HCT116 (cell line): ENCODE data around the gene CYSRT1.

Experiments
- CEBPB ChIP-seq: IDR thresholded peaks from 2 replicates; pipeline ENCODE4 v1.6.1; 2012; ENCODE audit warnings: low read depth
- EZH2 ChIP-seq: fragments of 200-600 bp; sonication (generic); IDR thresholded peaks from 2 replicates; pipeline ENCODE4 v1.6.1; 2017; ENCODE audit warnings: antibody characterized with exemption, mixed run types
- JUND ChIP-seq: IDR thresholded peaks from 2 replicates; pipeline ENCODE4 v1.6.1; 2012
- POLR2A ChIP-seq: IDR thresholded peaks from 2 replicates; pipeline ENCODE4 v1.7.0; 2011; ENCODE audit warnings: borderline replicate concordance; ENCODE audit not compliant: insufficient read depth, insufficient read length; ENCODE audit errors: extremely low read depth
- POLR2AphosphoS5 ChIP-seq: IDR thresholded peaks from 2 replicates; pipeline ENCODE4 v1.6.1; 2011; ENCODE audit warnings: mild to moderate bottlenecking, low read depth, low read length, moderate library complexity
- RAD21 ChIP-seq: IDR thresholded peaks from 2 replicates; pipeline ENCODE4 v1.6.1; 2012; ENCODE audit warnings: low read depth, mild to moderate bottlenecking
- SP1 ChIP-seq: IDR thresholded peaks from 2 replicates; pipeline ENCODE4 v1.6.1; 2012; ENCODE audit warnings: low read depth
- TCF7L2 ChIP-seq: IDR thresholded peaks from 2 replicates; pipeline ENCODE4 v1.7.0; 2011; ENCODE audit warnings: borderline replicate concordance, inconsistent platforms; ENCODE audit not compliant: insufficient read depth, insufficient read length; ENCODE audit errors: extremely low read depth
- ZNF274 ChIP-seq: fragments of 200-500 bp; sonication (Bioruptor generic); IDR thresholded peaks from 2 replicates; pipeline ENCODE4 v1.6.1; 2014; ENCODE audit warnings: mild to moderate bottlenecking, low read depth, low read length, inconsistent platforms
- TF ChIP-seq, protein P1 (sequence below), 3 experiments: fragments of 200-600 bp in 1 of 3; sonication (generic) in 1 of 3; IDR thresholded peaks in 2 of 3; conservative IDR thresholded peaks in 1 of 3; 2 replicates each; pipeline ENCODE4 v1.5.1; 2012 to 2017; ENCODE audit warnings: low read depth in 2 of 3, low read length in 2 of 3, antibody characterized with exemption in 1 of 3, borderline replicate concordance in 1 of 3, control low read depth in 1 of 3, mild to moderate bottlenecking in 1 of 3, mixed read lengths in 1 of 3, mixed run types in 1 of 3, moderate library complexity in 1 of 3; ENCODE audit not compliant: insufficient read depth in 1 of 3
- TF ChIP-seq, protein P2 (sequence below): IDR thresholded peaks from 2 replicates; pipeline ENCODE4 v1.6.1; 2012; ENCODE audit warnings: low read depth

DNA sequence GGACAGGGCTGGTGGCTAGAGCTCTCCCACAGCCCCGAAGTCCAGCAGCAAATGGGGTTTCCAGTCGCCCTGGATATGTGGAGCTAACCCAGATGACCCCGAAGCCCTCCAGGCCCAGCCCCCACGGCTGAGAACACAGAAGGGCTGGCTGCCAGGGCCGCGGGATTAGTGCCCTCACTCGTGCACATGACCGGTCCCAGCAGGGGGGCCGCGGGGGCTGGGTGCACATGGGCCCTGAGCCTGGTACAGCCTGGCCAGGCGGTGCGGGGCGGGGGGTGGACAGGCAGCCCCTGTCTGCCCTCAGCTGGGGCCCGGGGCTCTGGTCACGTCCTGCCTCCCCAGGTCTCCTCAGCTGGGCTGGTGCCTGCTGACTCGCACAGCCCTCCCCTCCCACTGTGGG is 30.6 kb upstream of the CYSRT1 start:
- TF ChIP-seq TCF7L2 (no peak), JUND (no peak), EZH2 (no peak), RAD21 (no peak), POLR2AphosphoS5 (no peak), POLR2A (no peak), ZNF274 (no peak), CEBPB (no peak), SP1 (no peak)
- TF ChIP-seq, protein P1, sequence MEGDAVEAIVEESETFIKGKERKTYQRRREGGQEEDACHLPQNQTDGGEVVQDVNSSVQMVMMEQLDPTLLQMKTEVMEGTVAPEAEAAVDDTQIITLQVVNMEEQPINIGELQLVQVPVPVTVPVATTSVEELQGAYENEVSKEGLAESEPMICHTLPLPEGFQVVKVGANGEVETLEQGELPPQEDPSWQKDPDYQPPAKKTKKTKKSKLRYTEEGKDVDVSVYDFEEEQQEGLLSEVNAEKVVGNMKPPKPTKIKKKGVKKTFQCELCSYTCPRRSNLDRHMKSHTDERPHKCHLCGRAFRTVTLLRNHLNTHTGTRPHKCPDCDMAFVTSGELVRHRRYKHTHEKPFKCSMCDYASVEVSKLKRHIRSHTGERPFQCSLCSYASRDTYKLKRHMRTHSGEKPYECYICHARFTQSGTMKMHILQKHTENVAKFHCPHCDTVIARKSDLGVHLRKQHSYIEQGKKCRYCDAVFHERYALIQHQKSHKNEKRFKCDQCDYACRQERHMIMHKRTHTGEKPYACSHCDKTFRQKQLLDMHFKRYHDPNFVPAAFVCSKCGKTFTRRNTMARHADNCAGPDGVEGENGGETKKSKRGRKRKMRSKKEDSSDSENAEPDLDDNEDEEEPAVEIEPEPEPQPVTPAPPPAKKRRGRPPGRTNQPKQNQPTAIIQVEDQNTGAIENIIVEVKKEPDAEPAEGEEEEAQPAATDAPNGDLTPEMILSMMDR (IDR thresholded peaks at IDR 0.05 in 2 of 3, conservative IDR thresholded peaks at IDR 0.05 in 1 of 3; ENCODE audit: borderline replicate concordance in 1 of 3, insufficient read depth in 1 of 3, low read depth in 2 of 3, low read length in 2 of 3): no peak
- TF ChIP-seq, protein P2, sequence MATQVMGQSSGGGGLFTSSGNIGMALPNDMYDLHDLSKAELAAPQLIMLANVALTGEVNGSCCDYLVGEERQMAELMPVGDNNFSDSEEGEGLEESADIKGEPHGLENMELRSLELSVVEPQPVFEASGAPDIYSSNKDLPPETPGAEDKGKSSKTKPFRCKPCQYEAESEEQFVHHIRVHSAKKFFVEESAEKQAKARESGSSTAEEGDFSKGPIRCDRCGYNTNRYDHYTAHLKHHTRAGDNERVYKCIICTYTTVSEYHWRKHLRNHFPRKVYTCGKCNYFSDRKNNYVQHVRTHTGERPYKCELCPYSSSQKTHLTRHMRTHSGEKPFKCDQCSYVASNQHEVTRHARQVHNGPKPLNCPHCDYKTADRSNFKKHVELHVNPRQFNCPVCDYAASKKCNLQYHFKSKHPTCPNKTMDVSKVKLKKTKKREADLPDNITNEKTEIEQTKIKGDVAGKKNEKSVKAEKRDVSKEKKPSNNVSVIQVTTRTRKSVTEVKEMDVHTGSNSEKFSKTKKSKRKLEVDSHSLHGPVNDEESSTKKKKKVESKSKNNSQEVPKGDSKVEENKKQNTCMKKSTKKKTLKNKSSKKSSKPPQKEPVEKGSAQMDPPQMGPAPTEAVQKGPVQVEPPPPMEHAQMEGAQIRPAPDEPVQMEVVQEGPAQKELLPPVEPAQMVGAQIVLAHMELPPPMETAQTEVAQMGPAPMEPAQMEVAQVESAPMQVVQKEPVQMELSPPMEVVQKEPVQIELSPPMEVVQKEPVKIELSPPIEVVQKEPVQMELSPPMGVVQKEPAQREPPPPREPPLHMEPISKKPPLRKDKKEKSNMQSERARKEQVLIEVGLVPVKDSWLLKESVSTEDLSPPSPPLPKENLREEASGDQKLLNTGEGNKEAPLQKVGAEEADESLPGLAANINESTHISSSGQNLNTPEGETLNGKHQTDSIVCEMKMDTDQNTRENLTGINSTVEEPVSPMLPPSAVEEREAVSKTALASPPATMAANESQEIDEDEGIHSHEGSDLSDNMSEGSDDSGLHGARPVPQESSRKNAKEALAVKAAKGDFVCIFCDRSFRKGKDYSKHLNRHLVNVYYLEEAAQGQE: no peak
